Smooth muscle cell (in vitro differentiated cells): ENCODE results near the gene CRY2. TPM values are rescaled to one million over a fixed set of nuclear protein-coding genes. Genes with fewer than 3 reads are reported as not detected.

ENCODE experiments used
- DNase-seq: peaks from one replicate; lab custom pipeline; 2025; ENCODE audit not compliant: unreplicated experiment; lab: John Stamatoyannopoulos, UW
- H2AFZ ChIP-seq: fragments of 200-600 bp; sonication (generic); 2 replicates; pipeline ENCODE4 v1.6.0; 2016; ENCODE audit warnings: antibody characterized with exemption, low read depth, mild to moderate bottlenecking
- H3F3A ChIP-seq: fragments of 200-600 bp; sonication (generic); 2 replicates; pipeline ENCODE4 v1.6.0; 2017; ENCODE audit warnings: antibody characterized with exemption, low read depth
- H3K27ac ChIP-seq: fragments of 200-600 bp; sonication (generic); 2 replicates; pipeline ENCODE4 v1.5.1; 2016; ENCODE audit warnings: low read depth, mild to moderate bottlenecking
- H3K27me3 ChIP-seq: fragments of 200-600 bp; sonication (generic); 2 replicates; pipeline ENCODE4 v1.6.1; 2016; ENCODE audit warnings: low read depth, mild to moderate bottlenecking
- H3K36me3 ChIP-seq: fragments of 200-600 bp; sonication (generic); 2 replicates; pipeline ENCODE4 v1.5.1; 2016; ENCODE audit warnings: low read depth
- H3K4me1 ChIP-seq: fragments of 200-600 bp; sonication (generic); 2 replicates; pipeline ENCODE4 v1.5.1; 2016; ENCODE audit warnings: low read depth
- H3K4me2 ChIP-seq: fragments of 200-600 bp; sonication (generic); 2 replicates; pipeline ENCODE4 v1.6.0; 2016; ENCODE audit warnings: mild to moderate bottlenecking
- H3K4me3 ChIP-seq: fragments of 200-600 bp; sonication (generic); 2 replicates; pipeline ENCODE4 v1.5.1; 2016; ENCODE audit warnings: mild to moderate bottlenecking
- H3K79me2 ChIP-seq: fragments of 200-600 bp; sonication (generic); 2 replicates; pipeline ENCODE4 v1.6.0; 2016; ENCODE audit warnings: low read depth, mild to moderate bottlenecking
- H3K9ac ChIP-seq: fragments of 200-600 bp; sonication (generic); 2 replicates; pipeline ENCODE4 v1.6.0; 2016; ENCODE audit warnings: low read depth
- H3K9me3 ChIP-seq: fragments of 200-600 bp; sonication (generic); replicated peaks from 2 replicates; pipeline ENCODE4 v1.5.1; 2016; ENCODE audit warnings: low read depth
- H4K20me1 ChIP-seq: fragments of 200-600 bp; sonication (generic); 2 replicates; pipeline ENCODE4 v1.6.0; 2016; ENCODE audit warnings: low read depth
- WGBS: methylation state at CpG from one replicate; pipeline ENCODE4 v1.1.7; 2016; ENCODE audit warnings: low lambda C conversion rate; 5-methylcytosine and 5-hydroxymethylcytosine counted together
- polyA plus RNA-seq: library from polyadenylated mRNA; unstranded; fragments of >200 nt; fragmentation: Nextera tagmentation; extraction: Ambion mirVana; gene quantifications from 2 replicates; pipeline ENCODE4 v1.2.1, GENCODE V29; 2016
- total RNA-seq: library from RNA; depleted of rRNA; stranded (reverse); fragments of >200 nt; gene quantifications from 2 replicates; pipeline ENCODE4 v1.2.3, GENCODE V29; 2014
- TF ChIP-seq, protein P1 (sequence below): fragments of 200-600 bp; sonication (generic); IDR thresholded peaks from 2 replicates; pipeline ENCODE4 v1.5.1; 2017; ENCODE audit warnings: borderline replicate concordance, mild to moderate bottlenecking, antibody characterized with exemption; ENCODE audit not compliant: insufficient read depth, poor library complexity, severe bottlenecking

The CRY2 gene
- total and polyA plus RNA-seq, 2 experiments from 2014 or later = 26.1 to 30.3 TPM

DNA sequence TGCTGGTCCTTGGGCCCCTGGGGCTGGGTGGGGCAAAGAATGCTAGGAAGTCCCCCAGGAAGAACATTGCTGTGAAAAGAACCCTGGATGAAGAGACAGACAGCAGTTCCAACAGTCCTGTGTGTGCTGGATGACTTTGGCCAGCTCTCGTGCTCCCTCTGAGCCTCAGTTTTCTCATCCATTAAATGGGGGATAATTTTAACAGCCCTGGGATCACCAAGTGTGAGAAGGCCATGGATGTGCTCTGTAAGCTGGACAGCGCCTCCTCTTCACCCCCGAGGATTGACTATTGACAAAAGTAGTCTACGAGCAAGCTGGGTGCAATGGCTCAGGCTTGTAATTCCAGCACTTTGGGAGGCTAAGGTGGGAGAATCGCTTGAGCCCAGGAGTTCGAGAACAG is 77.7 kb downstream of the CRY2 start:
- Histone ChIP-seq H3K27me3 (peaks cover 47% of the 10 kb centered on the region), H3K4me2 (no peak overlapping the region), H3K4me1 (peaks cover 18% of the 10 kb centered on the region), H2AFZ (no peak overlapping the region), H3K9ac (no peak overlapping the region), H3K79me2 (no peaks in the 10 kb centered on the region), H3K27ac (no peak overlapping the region), H3K4me3 (no peak overlapping the region), H3K9me3 (no peaks in the 10 kb centered on the region), H4K20me1 (no peaks in the 10 kb centered on the region), H3F3A (no peaks in the 10 kb centered on the region), H3K36me3 (no peaks in the 10 kb centered on the region)
- WGBS = 90% methylated on average over 6 of the region's 6 CpGs
- TF ChIP-seq, protein P1, sequence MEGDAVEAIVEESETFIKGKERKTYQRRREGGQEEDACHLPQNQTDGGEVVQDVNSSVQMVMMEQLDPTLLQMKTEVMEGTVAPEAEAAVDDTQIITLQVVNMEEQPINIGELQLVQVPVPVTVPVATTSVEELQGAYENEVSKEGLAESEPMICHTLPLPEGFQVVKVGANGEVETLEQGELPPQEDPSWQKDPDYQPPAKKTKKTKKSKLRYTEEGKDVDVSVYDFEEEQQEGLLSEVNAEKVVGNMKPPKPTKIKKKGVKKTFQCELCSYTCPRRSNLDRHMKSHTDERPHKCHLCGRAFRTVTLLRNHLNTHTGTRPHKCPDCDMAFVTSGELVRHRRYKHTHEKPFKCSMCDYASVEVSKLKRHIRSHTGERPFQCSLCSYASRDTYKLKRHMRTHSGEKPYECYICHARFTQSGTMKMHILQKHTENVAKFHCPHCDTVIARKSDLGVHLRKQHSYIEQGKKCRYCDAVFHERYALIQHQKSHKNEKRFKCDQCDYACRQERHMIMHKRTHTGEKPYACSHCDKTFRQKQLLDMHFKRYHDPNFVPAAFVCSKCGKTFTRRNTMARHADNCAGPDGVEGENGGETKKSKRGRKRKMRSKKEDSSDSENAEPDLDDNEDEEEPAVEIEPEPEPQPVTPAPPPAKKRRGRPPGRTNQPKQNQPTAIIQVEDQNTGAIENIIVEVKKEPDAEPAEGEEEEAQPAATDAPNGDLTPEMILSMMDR = no peak
- DNase-seq = no peak

DNA sequence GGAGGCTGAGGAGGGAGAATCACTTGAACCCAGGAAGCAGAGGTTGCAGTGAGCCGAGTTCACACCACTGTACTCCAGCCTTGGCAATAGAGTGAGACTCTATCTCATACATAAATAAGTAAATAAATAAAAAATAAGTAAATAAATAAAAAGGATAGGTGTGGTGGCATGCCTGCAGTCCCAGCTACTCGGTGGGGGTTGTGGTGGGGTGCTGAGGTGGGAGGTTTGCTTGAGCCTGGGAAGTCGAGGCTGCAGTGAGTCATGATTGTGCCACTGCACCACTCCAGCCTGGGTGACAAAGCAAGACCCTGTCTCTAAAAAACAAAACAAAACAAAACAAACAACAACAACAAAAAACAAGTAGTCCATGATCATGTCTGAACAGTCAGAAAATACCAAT is 78.3 kb downstream of the CRY2 start:
- 86% methylated on average over 3 of the region's 3 CpGs for WGBS
- peaks cover 45% of the 10 kb centered on the region for H3K27me3 ChIP-seq
- no peak for DNase-seq

DNA sequence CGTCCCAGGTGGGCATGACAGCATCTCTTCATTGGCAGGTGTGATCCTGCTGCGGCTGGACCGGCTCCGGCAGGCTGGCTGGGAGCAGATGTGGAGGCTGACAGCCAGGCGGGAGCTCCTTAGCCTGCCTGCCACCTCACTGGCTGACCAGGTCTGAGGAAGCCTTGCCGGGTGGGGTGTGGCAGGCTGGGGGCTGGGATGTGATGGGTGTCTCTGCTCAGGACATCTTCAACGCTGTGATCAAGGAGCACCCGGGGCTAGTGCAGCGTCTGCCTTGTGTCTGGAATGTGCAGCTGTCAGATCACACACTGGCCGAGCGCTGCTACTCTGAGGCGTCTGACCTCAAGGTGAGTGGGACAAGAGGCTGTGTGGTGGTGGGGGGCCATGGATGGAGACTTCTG is 78.7 kb downstream of the CRY2 start:
- H3K27me3 ChIP-seq = peaks cover 41% of the 10 kb centered on the region
- no peak overlapping the region for H3K4me2 ChIP-seq
- no peak overlapping the region for H2AFZ ChIP-seq
- no peaks in the 10 kb centered on the region for H3K9me3 ChIP-seq
- H3K4me3 ChIP-seq = no peak overlapping the region
- H3K9ac ChIP-seq = no peak overlapping the region
- 70% methylated on average over 12 of the region's 12 CpGs for WGBS
- no peaks in the 10 kb centered on the region for H3K79me2 ChIP-seq
- TF ChIP-seq, protein P1 = no peak
- H3K36me3 ChIP-seq = no peaks in the 10 kb centered on the region
- no peaks in the 10 kb centered on the region for H4K20me1 ChIP-seq
- H3K27ac ChIP-seq = no peak overlapping the region
- H3F3A ChIP-seq = no peaks in the 10 kb centered on the region
- H3K4me1 ChIP-seq = peaks cover 11% of the 10 kb centered on the region
- no peak for DNase-seq

More for the DNA sequence above, 78.3 kb downstream of the CRY2 start:
- no peak overlapping the region for H2AFZ ChIP-seq
- no peaks in the 10 kb centered on the region for H3K79me2 ChIP-seq
- H3K4me3 ChIP-seq = no peak overlapping the region
- H3K27ac ChIP-seq = no peak overlapping the region
- H3K36me3 ChIP-seq = no peaks in the 10 kb centered on the region
- no peaks in the 10 kb centered on the region for H3F3A ChIP-seq
- H3K4me1 ChIP-seq = peaks cover 12% of the 10 kb centered on the region
- no peaks in the 10 kb centered on the region for H4K20me1 ChIP-seq
- H3K4me2 ChIP-seq = no peak overlapping the region
- no peak overlapping the region for H3K9ac ChIP-seq
- TF ChIP-seq, protein P1 = no peak
- no peaks in the 10 kb centered on the region for H3K9me3 ChIP-seq

DNA sequence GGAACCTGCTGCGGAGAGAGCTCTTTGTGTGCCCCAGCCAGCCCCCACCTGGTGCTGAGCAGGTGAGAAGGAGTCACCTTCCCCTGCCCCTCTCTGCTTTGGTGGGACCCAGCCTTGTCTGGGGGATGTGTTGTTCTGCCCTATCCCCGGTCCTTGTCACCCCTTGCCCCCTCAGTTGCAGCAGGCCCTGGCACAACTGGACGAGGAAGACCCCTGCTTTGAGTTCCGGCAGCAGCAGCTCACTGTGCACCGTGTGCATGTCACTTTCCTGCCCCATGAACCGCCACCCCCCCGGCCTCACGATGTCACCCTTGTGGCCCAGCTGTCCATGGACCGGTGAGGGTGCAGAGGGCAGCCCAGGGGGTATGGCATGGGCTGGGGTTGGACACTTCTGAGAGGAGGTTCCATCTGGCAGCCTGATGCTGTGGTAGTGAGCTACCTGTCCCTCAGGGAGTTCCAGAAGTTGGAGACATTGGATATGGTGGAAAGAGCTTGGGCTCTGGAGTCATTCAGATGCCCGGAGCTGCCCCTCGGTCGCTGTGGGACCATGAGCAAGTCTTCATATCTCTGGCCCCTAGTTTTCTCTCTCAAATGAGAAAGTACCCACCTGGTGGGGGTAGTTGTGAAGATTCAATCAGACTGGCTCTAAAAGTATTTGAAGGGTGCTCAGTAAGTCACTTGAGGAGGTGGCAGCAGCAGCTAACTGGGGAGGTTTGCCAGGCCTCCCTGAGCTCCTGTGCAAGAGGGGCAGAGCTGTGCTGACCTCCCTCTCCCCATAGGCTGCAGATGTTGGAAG is 79.5 kb downstream of the CRY2 start:
- WGBS = 91% methylated on average over 12 of the region's 12 CpGs
- no peaks in the 10 kb centered on the region for H3K36me3 ChIP-seq
- H3K9ac ChIP-seq = no peak overlapping the region
- H3F3A ChIP-seq = no peaks in the 10 kb centered on the region
- peaks cover 33% of the 10 kb centered on the region for H3K27me3 ChIP-seq
- peaks cover 6% of the 10 kb centered on the region for H3K4me1 ChIP-seq
- no peaks in the 10 kb centered on the region for H3K79me2 ChIP-seq
- TF ChIP-seq, protein P1 = no peak
- no peak overlapping the region for H3K4me2 ChIP-seq
- no peak overlapping the region for H3K4me3 ChIP-seq
- H3K9me3 ChIP-seq = no peaks in the 10 kb centered on the region
- H2AFZ ChIP-seq = no peak overlapping the region
- H4K20me1 ChIP-seq = no peaks in the 10 kb centered on the region
- H3K27ac ChIP-seq = no peak overlapping the region
- DNase-seq = no peak
